HG03571 (cell line): Measurements from ENCODE around the gene REEP3.
"Not testable (repeated sequence)": the region's sequence is repeated elsewhere in the genome, so short reads cannot be mapped to it uniquely, and the experiment has no call there.

Source experiments
- ATAC-seq: cut with Tn5 transposase; IDR thresholded peaks from one replicate; pipeline ENCODE4 v1.9.1; 2021; ENCODE audit not compliant: unreplicated experiment

The REEP3 gene

DNA sequence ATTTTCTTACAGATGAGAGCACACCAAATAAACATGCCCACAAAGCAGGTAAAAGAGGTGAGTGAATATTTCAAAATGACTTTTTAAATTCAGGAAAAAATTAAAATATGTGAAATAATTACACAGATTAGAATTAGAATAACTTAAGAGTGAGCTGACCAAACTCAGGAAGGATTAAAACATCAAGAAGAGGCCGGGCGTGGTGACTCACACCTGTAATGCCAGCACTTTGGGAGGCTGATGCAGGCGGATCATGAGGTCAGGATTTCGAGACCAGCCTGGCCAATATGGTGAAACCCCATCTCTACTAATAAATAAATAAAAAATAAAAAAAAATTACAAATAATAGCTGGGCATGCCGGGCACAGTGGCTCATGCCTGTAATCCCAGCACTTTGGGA lies 140.1 kb downstream of the REEP3 start:
- no peak for ATAC-seq

DNA sequence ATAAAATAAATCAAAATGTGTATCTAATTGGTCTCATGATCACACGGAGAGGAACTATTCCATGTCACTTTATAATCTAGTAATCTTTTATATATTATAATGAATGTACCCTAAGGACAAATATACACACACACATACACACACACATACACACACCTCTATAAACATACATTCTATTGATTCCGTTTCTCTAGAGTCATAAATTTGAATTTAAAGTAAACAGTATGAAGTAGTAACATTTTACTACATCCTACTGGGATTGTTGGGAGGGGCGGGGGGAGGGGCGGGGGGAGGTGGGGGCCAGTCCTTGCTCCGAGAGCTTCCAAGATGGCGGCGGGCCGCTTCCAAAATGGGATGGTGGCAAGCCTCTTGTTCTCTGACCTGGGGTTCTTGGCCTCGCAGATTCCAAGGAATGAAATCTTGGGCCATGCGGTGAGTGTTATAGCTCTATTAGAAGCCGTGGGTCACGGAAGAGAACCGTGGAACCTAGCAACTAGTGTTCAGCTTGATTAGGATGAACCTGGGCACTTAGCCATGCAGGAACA lies 143.2 kb downstream of the REEP3 start:
- ATAC-seq, result no peak

DNA sequence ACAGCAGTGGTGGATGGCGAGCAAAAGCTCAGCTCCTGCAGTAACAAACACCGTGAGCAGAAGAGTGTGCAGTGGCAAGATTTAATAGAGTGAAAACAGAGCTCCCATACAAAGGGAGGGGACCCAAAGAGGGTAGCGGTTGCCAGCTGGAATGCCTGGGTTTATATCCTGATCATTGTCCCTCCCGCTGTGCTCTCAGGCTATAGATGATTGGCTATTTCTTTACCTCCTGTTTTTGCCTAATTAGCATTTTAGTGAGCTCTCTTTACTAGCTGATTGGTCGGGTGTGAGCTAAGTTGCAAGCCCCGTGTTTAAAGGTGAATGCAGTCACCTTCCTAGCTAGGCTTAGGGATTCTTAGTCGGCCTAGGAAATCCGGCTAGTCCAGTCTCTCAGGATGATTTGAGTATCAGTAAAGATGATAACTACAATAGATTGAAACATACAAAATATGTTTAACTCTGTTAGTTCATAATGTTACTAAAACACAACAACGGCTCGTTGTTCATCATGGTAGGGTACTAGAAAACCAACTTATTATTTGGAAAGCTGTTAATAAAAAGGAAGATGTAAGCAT lies 143.9 kb downstream of the REEP3 start:
- ATAC-seq, result not testable (repeated sequence)

DNA sequence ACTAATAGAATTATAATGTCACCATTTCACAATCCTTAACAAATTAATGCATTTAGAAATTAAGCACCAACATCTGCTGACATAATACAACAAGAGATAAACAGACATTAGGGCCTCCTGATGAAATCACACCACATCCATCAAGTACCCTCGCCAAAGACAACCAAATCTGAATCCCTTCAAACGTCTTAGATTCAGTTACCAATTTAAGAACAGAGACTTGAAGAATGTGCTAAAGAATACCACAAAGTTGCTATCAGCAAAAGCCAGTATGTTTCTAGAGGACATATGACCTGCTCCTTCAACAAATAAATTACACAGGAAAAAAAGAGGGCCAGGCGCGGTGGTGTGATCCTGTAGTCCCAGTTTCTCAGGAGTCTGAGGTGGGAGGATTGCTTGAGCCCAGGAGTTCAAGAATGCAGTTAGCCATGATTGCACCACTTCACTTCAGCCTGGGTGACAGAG lies 144.5 kb downstream of the REEP3 start:
- no peak for ATAC-seq

DNA sequence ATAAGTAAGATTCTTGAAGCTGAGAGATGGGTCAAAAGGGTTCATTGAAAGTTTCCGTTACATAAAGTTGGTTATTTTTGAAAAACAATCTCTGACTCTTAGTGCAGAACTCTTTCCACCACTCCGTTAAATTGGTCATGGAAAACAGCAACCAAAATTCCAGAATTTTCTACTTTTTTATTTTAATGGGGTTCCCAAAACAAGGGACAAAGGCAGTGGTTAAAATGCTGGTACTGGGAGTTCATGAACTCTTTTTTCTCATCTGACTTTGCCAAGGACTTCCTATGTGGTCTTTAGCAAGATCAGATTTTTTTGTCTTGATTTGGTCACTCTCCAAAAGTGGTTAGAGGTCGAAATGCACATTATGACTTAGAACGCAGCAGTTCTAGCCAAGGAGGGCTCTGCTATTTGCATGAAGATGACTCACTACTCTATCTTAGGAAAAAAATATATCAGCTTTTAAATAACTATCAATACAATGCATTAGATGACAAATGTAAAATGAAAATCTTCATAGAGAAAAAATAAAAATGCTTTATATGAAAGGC lies 145.7 kb downstream of the REEP3 start:
- peak; percentile 63 for ATAC-seq

DNA sequence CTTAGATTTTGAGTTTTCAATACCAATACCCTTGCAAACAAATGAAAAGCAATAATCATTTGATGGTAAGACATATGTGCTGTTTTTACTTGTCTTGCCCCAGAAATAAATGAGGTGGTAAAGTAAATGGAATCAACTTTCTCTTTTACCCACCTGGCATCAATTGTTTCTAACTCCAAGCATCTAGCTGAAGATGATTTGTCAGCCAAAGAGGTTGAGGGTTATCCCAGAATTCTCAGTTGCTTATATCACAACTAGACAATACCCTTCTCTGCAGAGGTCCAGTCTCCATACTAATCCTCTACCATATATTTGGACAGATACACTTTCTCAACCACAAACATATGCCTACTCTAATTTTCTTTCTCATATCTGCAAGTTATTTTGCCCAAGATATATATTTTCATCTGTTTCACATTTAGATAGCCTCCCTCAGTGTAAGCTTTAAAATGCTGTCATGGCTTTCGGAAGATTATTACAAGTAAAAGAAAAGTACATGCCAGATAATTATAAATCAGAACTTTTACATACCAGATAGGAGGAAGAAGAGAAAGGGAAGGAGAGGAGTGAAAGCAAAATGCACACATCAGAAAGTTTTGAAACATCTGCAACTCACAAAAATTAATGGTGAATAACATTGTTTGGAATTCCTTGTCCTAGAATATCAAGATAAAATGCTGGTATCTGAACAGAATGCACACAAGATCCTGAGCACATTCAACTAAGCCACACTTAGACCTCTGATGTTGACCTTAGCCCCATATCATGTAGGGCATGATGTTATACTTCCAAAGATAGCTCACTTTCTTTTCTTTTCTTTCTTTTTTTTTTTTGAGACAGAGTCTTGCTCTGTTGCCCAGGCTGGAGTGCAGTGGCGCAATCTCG lies 146.6 kb downstream of the REEP3 start:
- no peak for ATAC-seq

DNA sequence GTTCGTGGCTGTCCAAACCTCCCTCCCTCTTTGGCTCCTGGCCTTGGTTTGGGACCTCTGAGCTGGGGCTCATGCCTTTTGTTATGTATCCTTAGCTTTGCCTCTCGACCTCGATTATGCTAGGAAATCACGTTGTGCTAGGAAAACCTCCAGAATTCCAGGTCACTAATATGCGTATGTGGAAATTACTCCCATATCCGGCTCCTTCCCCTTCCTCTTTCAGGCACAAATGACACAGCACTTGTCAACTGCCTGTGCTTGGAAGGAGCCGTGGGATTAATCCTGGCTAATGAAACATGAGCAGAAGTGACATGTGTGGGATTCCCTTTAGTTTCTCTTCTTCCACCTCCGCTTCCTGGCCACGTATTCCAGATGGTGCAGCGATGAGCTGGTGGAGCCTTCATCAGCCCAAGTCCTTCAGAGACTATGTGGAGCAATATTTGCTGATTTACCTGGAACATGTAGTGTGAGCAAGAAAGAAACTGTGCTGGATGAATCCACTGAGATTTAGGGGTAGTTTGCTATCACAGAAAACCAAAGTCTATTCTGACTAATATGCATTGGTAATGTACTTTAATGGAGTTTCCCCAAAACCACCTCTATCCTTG lies 149.2 kb downstream of the REEP3 start:
- ATAC-seq, result no peak

DNA sequence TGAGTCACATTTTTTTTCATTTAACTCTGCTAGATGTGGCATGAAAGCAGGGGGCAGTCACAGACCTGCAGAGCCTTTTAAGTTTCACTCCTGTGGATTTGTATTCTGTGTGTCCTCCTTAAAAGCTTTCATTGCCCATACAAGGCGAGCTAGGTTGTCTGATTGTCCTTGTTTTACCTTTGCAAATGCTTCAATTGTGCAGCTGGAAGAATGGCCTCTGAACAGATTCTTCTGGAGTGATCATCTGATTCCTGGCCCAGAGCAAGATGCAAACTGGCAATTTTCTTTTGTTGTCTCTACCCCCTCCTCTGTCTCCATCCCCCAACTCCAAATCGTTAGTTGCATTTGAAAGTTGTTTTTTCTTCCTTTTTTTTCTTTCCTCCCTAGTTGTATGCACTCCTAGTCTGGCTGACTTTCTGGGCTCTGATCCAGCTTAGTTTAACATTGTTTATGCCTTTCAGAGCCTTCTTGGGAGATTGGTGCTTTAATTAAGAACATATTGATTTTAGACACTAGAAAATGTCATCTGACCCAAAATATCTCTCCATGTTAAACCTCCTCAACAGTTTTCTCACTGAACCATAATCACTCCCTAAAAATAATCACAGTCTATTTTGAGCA lies 150.2 kb downstream of the REEP3 start:
- ATAC-seq, result no peak

DNA sequence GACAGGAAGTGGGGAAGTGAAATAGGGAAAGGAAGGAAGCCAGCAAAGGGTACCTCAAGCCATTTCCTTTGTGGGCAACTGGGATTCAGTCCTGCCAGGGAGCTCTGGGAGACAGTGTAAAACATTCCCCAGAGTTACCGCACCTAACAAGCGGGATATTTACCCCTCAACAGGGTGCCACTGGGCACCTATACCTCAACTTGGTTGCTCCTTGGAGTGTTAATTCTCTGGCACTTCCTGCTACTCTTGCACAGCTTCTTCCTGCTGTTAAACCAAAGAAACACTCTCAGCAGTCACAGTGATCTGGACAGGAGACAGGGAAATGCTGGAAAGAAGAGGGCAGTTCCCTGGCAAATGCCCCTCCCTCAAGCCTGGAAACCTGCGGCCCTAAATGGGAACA lies 151.3 kb downstream of the REEP3 start:
- no peak for ATAC-seq

DNA sequence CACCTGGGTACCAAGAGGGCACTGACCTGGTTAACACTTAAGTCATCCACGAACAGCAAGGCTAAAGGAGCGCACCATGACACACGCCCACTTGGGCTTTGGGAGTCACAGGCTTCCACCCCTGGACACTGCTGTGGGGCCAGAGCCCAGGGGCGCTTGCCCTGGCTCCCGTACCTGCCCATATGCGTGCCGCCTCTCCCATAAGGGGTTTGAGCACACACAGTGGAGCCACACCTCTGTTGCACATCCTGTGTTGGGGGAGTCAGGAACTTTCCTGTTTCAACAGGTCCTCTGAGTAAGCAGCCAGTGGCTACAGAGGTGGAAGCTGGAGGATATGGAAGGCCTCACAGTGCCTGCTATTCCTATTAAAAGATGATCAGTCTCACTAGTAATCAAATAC lies 152.0 kb downstream of the REEP3 start:
- no peak for ATAC-seq

DNA sequence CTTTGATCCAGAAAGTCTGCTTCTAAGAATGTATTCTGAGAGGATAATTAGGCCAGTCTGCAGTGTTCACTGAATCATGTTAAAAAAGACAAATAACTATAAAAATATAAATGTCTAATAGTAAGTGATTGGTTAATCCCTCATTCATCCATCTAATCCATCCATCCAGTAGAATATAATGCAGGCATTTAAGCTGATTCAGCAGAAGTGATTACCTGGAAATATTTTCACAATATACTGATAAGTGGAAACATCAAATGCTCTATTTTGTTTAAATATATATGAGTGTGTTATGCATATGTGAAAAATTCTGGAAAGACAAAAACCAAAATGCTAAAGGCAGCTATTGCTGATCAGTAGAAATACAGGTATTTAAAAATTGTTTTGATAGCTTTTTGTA lies 152.6 kb downstream of the REEP3 start:
- no peak for ATAC-seq
